Fibroblast of pulmonary artery (primary cell): ENCODE results near the gene ERVH48-1.
"Not testable (repeated sequence)": the region's sequence is repeated elsewhere in the genome, so short reads cannot be mapped to it uniquely, and the experiment has no call there.

Source experiments
- DNase-seq: peaks from one replicate; pipeline ENCODE4 v3.0.0-alpha.2; 2010; ENCODE audit warnings: low read depth
- H3K4me3 ChIP-seq: replicated peaks from 2 replicates; pipeline ENCODE4 v1.5.1; 2011; ENCODE audit warnings: low read depth, mild to moderate bottlenecking, control low read depth, low read length, moderate library complexity
- TF ChIP-seq, protein P1 (sequence below): IDR thresholded peaks from 2 replicates; pipeline ENCODE4 v1.5.1; 2011; ENCODE audit warnings: mild to moderate bottlenecking, control low read depth, low read length, inconsistent platforms; ENCODE audit errors: missing control alignments

The ERVH48-1 gene

DNA sequence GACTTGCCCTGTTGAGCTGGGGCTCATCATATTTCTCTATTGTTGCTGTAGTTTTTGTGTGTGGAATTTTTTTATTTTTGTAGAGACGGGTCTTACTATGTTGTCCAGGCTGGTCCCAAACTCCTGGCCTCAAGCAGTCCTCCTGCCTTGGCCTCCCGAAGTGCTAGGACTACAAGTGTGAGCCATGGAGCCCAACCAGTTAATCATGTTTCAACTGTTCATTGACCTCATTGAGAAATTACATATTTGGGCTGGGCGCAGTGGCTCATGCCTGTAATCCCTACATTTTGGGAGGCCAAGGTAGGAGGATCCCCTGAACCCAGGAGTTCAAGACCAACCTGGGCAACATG is 39.8 kb upstream of the ERVH48-1 start:
- H3K4me3 ChIP-seq: no peak overlapping the region
- no peak for DNase-seq
- TF ChIP-seq, protein P1, sequence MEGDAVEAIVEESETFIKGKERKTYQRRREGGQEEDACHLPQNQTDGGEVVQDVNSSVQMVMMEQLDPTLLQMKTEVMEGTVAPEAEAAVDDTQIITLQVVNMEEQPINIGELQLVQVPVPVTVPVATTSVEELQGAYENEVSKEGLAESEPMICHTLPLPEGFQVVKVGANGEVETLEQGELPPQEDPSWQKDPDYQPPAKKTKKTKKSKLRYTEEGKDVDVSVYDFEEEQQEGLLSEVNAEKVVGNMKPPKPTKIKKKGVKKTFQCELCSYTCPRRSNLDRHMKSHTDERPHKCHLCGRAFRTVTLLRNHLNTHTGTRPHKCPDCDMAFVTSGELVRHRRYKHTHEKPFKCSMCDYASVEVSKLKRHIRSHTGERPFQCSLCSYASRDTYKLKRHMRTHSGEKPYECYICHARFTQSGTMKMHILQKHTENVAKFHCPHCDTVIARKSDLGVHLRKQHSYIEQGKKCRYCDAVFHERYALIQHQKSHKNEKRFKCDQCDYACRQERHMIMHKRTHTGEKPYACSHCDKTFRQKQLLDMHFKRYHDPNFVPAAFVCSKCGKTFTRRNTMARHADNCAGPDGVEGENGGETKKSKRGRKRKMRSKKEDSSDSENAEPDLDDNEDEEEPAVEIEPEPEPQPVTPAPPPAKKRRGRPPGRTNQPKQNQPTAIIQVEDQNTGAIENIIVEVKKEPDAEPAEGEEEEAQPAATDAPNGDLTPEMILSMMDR: no peak

DNA sequence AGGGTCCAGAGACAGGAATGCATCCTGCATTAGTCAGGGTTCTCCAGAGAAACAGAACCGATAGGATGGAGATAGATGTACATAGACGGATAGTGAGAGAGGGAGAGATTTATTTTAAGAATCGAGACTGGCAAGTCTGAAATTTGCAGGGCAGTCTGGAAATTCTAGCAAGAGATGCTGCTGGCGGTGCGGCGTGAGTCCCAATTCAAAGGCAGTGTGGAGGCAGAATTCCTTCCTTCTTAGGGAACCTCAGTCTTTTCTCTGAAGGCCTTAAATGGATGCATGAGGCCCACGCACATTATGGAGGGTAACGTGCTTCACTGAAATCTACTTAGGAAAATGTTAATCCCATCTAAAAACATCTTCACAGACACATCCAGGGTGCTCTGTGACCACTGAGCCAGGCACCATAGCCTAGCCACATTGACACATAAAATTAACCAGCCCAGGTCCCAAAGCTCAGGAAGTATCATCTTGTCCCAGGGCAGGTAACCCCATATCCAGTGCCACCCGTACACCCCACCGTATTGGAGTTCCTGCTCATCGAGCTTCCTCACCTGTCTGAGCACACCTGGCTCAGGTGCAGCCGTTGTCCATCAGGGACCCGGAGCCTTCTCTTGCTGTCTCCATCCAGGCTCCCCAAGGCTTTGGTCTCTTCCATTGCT is 39.2 kb upstream of the ERVH48-1 start:
- TF ChIP-seq, protein P1: no peak
- no peak for DNase-seq
- H3K4me3 ChIP-seq: no peak overlapping the region

DNA sequence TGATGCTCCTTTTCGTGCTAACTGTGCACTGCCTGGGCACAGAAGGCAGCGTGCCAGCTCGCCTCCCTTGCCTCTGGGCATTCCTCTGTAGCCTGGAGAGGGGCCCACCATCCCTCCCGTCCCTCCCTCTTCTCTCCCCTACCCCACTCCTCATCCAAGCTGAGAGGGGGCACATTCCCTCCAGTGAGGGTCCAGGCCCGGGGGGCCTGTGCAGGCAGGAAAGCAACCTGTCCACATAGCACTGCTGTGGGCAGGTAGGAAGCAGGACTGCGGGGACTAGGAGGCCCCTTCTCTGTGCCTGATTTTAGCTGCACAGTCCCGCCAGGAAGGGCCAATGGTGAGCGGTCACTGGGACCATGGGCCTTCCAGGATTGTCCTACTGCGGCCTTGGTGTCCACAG is 38.7 kb upstream of the ERVH48-1 start:
- TF ChIP-seq, protein P1: no peak
- DNase-seq: no peak
- no peak overlapping the region for H3K4me3 ChIP-seq

DNA sequence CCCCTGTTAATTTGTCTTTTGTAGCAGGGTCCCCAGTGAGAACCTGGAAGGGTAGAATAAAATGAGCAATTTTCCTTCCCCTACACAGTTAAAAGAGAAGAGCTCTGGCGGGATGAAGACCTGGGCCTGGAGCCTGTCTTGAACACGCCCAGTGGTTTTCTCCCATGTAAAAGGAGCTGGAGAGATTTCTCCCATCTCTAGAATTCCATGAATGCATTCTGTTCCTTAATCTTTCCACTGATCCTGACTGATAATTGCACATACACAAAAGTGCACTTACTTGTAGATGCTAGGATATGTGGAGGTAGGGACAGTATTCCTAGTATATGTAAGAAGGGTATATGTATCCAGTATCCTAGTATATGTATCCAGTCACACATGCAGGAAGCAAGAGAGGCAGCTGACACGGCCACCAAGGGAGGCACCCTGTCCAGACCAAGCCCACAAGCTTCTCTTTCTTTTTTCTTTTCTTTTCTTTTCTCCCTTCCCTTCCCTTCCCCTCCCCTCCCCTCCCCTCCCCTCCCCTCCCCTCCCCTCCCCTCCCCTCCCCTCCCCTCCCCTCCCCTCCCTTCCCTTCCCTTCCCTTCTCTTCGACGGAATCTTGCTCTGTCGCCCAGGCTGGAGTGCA is 37.1 kb upstream of the ERVH48-1 start:
- DNase-seq: no peak
- H3K4me3 ChIP-seq: no peak overlapping the region
- TF ChIP-seq, protein P1: no peak

DNA sequence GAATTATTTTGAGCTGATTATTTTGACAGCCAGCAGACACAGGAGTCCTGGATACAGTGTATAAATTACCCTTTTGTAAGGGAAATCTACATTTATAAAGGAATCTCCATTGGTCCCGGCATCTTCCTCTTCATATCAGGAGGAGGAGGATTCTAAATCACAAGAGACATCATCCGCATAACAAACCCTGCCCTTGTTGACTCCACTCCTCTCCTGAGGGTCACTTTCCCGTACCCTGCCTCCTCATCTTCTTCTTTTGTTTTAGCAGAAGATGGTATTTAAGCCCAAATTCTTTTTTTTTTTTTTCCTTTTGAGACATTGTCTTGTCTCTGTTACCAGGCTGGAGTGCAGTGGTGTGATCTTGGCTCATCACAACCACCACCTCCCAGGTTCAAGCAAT is 34.3 kb upstream of the ERVH48-1 start:
- TF ChIP-seq, protein P1: no peak
- DNase-seq: no peak
- H3K4me3 ChIP-seq: no peak overlapping the region

DNA sequence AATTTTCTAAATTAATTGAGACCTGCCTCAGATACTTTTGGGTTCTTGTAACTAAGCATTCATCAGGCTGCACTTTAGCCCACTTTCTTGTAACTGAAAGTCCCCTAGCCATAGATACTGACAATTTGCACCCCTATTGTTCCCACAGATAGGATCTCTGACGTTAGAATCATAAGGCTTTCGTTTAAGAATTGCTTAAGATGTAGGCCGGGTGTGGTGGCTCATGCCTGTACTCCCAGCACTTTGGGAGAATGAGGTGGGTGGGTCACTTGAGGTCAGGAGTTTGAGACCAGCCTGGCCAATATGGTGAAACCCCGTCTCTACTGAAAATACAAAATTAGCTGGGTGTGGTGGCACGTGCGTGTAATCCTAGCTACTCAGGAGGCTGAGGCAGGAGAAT is 32.7 kb upstream of the ERVH48-1 start:
- DNase-seq: not testable (repeated sequence)

DNA sequence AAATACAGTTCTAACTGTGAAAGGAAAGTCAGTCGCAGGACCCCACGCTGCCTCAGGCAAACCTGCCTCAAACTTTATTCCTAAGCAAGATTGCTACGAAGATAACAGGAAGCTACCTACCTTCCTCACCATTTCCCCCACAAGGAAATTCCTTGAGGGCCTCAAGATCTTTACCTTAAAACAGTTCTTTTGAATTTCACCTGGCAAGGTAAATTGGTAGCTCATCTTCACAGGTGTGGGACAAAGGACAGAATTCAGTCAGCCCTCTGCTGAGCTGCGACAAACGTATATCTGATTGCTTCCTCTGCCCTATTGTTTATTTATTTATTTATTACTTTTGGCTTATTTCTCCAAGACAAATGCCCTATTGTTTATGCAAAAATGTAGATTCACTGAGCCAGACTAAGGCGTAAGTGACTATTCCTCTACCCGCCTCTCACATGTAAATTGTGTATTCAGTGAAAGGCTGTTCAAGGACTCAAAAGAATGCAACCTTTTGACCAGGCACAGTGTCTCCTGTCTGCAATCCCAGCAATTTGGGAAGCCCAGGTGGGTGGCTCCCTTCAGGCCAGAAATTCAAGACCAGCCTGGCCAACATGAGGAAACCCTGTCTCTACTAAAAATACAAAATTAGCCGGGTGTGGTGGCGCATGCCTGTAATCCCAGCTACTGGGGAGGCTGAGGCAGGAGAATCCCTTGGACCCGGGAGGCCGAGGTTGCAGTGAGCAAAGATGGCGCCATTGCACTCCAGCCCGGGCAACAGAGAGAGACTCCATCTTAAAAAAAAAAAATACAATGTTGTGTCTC is 31.6 kb upstream of the ERVH48-1 start:
- TF ChIP-seq, protein P1: no peak
- no peak for DNase-seq
- H3K4me3 ChIP-seq: no peak overlapping the region

More for the DNA sequence above, 32.7 kb upstream of the ERVH48-1 start:
- H3K4me3 ChIP-seq: not testable (repeated sequence)

DNA sequence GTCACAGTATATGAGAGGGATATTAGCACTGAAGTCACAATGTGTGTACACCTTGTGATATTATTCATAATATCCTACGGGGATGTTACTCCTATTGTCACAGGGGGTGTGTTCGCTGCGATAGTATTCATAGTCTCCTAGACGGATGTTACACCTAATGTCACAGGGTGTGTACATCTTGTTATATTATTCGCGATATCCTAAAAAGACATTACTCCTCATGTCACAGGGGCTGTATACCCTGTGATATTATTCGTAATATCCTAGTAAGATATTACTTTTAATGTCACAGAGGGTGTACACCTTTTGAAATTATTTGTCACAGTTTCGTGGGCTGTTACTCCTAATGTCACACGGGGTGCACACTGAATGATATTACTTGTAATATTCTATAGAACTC is 25.8 kb upstream of the ERVH48-1 start:
- not testable (repeated sequence) for DNase-seq, H3K4me3 ChIP-seq

DNA sequence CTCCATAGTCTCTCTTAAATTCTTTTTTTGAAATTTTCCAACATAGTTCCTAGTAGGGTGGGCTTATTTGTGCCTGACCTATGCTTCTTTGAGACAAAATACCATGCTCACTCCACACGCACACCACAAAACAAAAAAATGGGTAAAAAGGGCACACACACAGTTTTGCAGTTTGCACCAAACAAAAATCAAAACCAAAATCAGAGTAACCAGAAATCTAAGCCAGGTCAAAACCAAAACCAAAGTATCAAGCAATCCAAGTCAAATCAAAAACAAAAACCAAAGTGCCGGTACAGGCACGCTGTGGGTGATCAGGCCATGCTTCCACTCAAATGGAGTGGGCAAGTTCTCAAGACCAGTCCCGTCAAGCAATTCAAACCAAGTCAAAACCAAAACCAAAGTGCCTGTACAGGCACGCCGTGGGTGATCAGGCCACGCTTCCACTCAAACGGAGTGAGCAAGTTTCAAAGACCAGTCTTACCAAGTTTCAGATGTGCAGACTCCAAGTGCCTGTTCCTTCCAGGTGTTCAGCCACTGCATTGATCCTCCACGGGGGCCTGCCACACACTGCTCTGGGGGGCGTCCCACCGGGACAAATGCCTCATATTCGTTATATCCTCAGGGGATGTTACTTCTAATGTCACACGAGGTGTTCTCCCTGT is 23.8 kb upstream of the ERVH48-1 start:
- DNase-seq, H3K4me3 ChIP-seq: not testable (repeated sequence)
